Measurements from ENCODE around the gene PPP1R2. TPM values are rescaled to one million over a fixed set of nuclear protein-coding genes. Genes with fewer than 3 reads are reported as not detected.

The PPP1R2 gene
- polyA plus RNA-seq, 1 donor from 2014 or later: 113 TPM

DNA sequence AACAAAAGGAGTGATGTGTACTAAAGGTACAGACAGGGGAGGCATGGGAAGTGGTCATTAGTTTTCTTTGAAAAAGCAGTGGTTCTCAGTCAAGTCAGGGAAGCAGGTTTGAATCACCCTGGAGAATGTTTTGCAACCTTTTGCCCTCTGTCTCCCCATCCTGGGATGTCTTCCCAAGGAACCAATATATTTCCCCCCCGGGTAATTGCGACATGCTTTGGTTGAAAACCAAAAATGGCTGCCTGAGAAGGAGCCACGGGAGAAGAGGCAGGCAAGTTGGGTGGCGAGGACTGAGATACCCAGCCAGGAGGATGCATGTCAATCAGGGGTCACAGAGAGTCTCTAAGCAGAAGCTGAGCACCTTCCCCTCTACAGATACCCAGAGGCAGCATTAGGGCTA lies 20.2 kb upstream of the PPP1R2 start (continued):
- TF ChIP-seq REST (IDR thresholded peaks at IDR 0.05; ENCODE audit: borderline replicate concordance): no peak

- H2AFZ ChIP-seq (ENCODE audit: low read depth, low read length): no peak overlapping the region
- TF ChIP-seq SMC3 (conservative IDR thresholded peaks at IDR 0.05; ENCODE audit: poor library complexity): no peak
- TF ChIP-seq POLR2AphosphoS5 (IDR thresholded peaks at IDR 0.05): no peak
- TF ChIP-seq REST (IDR thresholded peaks at IDR 0.05; ENCODE audit: borderline replicate concordance): no peak
- TF ChIP-seq MXI1 (conservative IDR thresholded peaks at IDR 0.05; ENCODE audit: poor library complexity, severe bottlenecking): no peak
- TF ChIP-seq RAD21 (conservative IDR thresholded peaks at IDR 0.05): no peak
- TF ChIP-seq EZH2 (IDR thresholded peaks at IDR 0.05; ENCODE audit: borderline replicate concordance, insufficient read depth, low read length, poor library complexity, severe bottlenecking): no peak
- TF ChIP-seq, protein P1, sequence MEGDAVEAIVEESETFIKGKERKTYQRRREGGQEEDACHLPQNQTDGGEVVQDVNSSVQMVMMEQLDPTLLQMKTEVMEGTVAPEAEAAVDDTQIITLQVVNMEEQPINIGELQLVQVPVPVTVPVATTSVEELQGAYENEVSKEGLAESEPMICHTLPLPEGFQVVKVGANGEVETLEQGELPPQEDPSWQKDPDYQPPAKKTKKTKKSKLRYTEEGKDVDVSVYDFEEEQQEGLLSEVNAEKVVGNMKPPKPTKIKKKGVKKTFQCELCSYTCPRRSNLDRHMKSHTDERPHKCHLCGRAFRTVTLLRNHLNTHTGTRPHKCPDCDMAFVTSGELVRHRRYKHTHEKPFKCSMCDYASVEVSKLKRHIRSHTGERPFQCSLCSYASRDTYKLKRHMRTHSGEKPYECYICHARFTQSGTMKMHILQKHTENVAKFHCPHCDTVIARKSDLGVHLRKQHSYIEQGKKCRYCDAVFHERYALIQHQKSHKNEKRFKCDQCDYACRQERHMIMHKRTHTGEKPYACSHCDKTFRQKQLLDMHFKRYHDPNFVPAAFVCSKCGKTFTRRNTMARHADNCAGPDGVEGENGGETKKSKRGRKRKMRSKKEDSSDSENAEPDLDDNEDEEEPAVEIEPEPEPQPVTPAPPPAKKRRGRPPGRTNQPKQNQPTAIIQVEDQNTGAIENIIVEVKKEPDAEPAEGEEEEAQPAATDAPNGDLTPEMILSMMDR (IDR thresholded peaks at IDR 0.05; ENCODE audit: poor library complexity, severe bottlenecking): no peak
- TF ChIP-seq EP300 (conservative IDR thresholded peaks at IDR 0.05; ENCODE audit: poor library complexity, severe bottlenecking): no peak
- TF ChIP-seq TAF1 (IDR thresholded peaks at IDR 0.05; ENCODE audit: low read depth): no peak
- no peaks in the 10 kb centered on the region for H3K9me2 ChIP-seq (ENCODE audit: insufficient read depth, low read length)
- no peak overlapping the region for H3K4me3 ChIP-seq (ENCODE audit: low read length)
- no peaks in the 10 kb centered on the region for H4K20me1 ChIP-seq (ENCODE audit: insufficient read depth)
- H3K9me3 ChIP-seq (ENCODE audit: low read length): no peaks in the 10 kb centered on the region
- H3K79me2 ChIP-seq (replicated peaks; ENCODE audit: insufficient read depth, low read length): no peaks in the 10 kb centered on the region
- no peak overlapping the region for H3K4me2 ChIP-seq (ENCODE audit: low read length)
- H3K27me3 ChIP-seq (ENCODE audit: insufficient read depth, low read depth, low read length): no peaks in the 10 kb centered on the region
- no peak overlapping the region for H3K9ac ChIP-seq (ENCODE audit: low read length)
- no peaks in the 10 kb centered on the region for H3F3A ChIP-seq (ENCODE audit: insufficient read depth, low read length, poor library complexity, severe bottlenecking)
- H3K27ac ChIP-seq (ENCODE audit: low read length): no peak overlapping the region
- H3K36me3 ChIP-seq (ENCODE audit: insufficient read depth, low read length): no peaks in the 10 kb centered on the region
These were observed 16.7 kb upstream of the PPP1R2 start for GRCh38 chr3:195559723-195560409.
